GM23338 (cell line): ENCODE data around the gene FBLN1. TPM values are rescaled to one million over a fixed set of nuclear protein-coding genes. Genes with fewer than 3 reads are reported as not detected.

Source experiments
- ATAC-seq: fragments of 200-7000 bp; cut with Tn5 transposase; 3 replicates; pipeline ENCODE4 v1.9.1; 2020
- DNase-seq: peaks from one replicate; pipeline ENCODE4 v3.0.0-alpha.2; 2015; ENCODE audit warnings: low spot score
- H2AFZ ChIP-seq: fragments of 200-600 bp; sonication (generic); 2 replicates; pipeline ENCODE4 v1.8.0; 2016; ENCODE audit warnings: antibody characterized with exemption, mild to moderate bottlenecking, moderate library complexity
- H3F3A ChIP-seq: fragments of 200-600 bp; sonication (generic); replicated peaks from 2 replicates; pipeline ENCODE4 v1.8.0; 2017; ENCODE audit warnings: antibody characterized with exemption, mixed run types, low read depth
- H3K27ac ChIP-seq: fragments of 200-600 bp; sonication (generic); 2 replicates; pipeline ENCODE4 v1.6.1; 2016; ENCODE audit warnings: low read depth
- H3K27me3 ChIP-seq: fragments of 200-600 bp; sonication (generic); 2 replicates; pipeline ENCODE4 v1.8.0; 2016; ENCODE audit warnings: mild to moderate bottlenecking, mixed run types, moderate library complexity; ENCODE audit not compliant: insufficient read depth
- H3K36me3 ChIP-seq: fragments of 200-600 bp; sonication (generic); 2 replicates; pipeline ENCODE4 v1.8.0; 2016; ENCODE audit warnings: mild to moderate bottlenecking; ENCODE audit not compliant: insufficient read depth
- H3K4me1 ChIP-seq: fragments of 200-600 bp; sonication (generic); 2 replicates; pipeline ENCODE4 v1.8.0; 2016; ENCODE audit warnings: mild to moderate bottlenecking, moderate library complexity; ENCODE audit not compliant: insufficient read depth
- H3K4me2 ChIP-seq: fragments of 200-600 bp; sonication (generic); 2 replicates; pipeline ENCODE4 v1.7.1; 2017; ENCODE audit warnings: mixed run types
- H3K4me3 ChIP-seq: fragments of 200-600 bp; sonication (generic); 2 replicates; pipeline ENCODE4 v1.6.1; 2016; ENCODE audit warnings: mixed run types
- H3K79me2 ChIP-seq: fragments of 200-600 bp; sonication (generic); replicated peaks from 2 replicates; pipeline ENCODE4 v1.8.0; 2017; ENCODE audit warnings: mild to moderate bottlenecking; ENCODE audit not compliant: insufficient read depth
- H3K9me2 ChIP-seq: fragments of 200-600 bp; sonication (generic); 2 replicates; pipeline ENCODE4 v1.8.0; 2017; ENCODE audit not compliant: insufficient read depth
- H4K20me1 ChIP-seq: fragments of 200-600 bp; sonication (generic); replicated peaks from 2 replicates; pipeline ENCODE4 v1.8.0; 2017; ENCODE audit warnings: mild to moderate bottlenecking; ENCODE audit not compliant: insufficient read depth
- H3K27ac Mint-ChIP-seq: 2 replicates; pipeline ENCODE4 v1.8.0; 2020; ENCODE audit warnings: inconsistent platforms, mild to moderate bottlenecking, moderate library complexity, mixed read lengths
- H3K27me3 Mint-ChIP-seq: 3 replicates; pipeline ENCODE4 v1.8.0; 2022; ENCODE audit warnings: low read depth, mild to moderate bottlenecking, moderate library complexity, mixed read lengths, inconsistent platforms; ENCODE audit not compliant: insufficient read depth, poor library complexity
- H3K36me3 Mint-ChIP-seq: 3 replicates; pipeline ENCODE4 v1.8.0; 2021; ENCODE audit warnings: low read depth, mild to moderate bottlenecking, inconsistent platforms, moderate library complexity, mixed read lengths
- H3K4me1 Mint-ChIP-seq: 3 replicates; pipeline ENCODE4 v1.8.0; 2020; ENCODE audit warnings: mild to moderate bottlenecking, inconsistent platforms, mixed read lengths
- H3K4me3 Mint-ChIP-seq: 3 replicates; pipeline ENCODE4 v1.8.0; 2021; ENCODE audit warnings: moderate library complexity, mild to moderate bottlenecking, inconsistent platforms, mixed read lengths
- H3K9me3 Mint-ChIP-seq: 3 replicates; pipeline ENCODE4 v1.8.0; 2020; ENCODE audit warnings: moderate library complexity, mild to moderate bottlenecking, inconsistent platforms, mixed read lengths
- CREB1 ChIP-seq: fragments of 250-450 bp; sonication (Bioruptor Pico); IDR thresholded peaks from 2 replicates; pipeline ENCODE4 v1.5.0; 2020; ENCODE audit warnings: low read depth, mild to moderate bottlenecking, moderate library complexity
- EZH2 ChIP-seq: fragments of 200-600 bp; sonication (generic); IDR thresholded peaks from one replicate; pipeline ENCODE4 v1.8.0; 2017; ENCODE audit warnings: antibody characterized with exemption, mild to moderate bottlenecking, low read depth; ENCODE audit not compliant: unreplicated experiment
- EZH2phosphoT487 ChIP-seq: fragments of 200-600 bp; sonication (generic); IDR thresholded peaks from one replicate; pipeline ENCODE4 v1.8.1; 2018; ENCODE audit warnings: antibody characterized with exemption; ENCODE audit not compliant: unreplicated experiment
- JUNB ChIP-seq: IDR thresholded peaks from one replicate; pipeline ENCODE4 v1.6.1; 2016; ENCODE audit warnings: antibody characterized with exemption; ENCODE audit not compliant: unreplicated experiment
- NANOG ChIP-seq: IDR thresholded peaks from 2 replicates; pipeline ENCODE4 v1.6.1; 2016; ENCODE audit warnings: antibody characterized with exemption, borderline replicate concordance
- POLR2AphosphoS5 ChIP-seq: IDR thresholded peaks from 2 replicates; pipeline ENCODE4 v1.6.1; 2016; ENCODE audit warnings: antibody characterized with exemption, low read depth
- polyA plus RNA-seq: library from polyadenylated mRNA; unstranded; fragments of >200 nt; fragmentation: Nextera tagmentation; extraction: Ambion mirVana; gene quantifications from 2 replicates; pipeline ENCODE4 v1.2.1, GENCODE V29; 2016
- total RNA-seq: library from RNA; depleted of rRNA; stranded (reverse); fragments of >200 nt; shearing (Covaris generic); gene quantifications from 2 replicates; pipeline ENCODE4 v1.2.3, GENCODE V29; 2014
- TF ChIP-seq, protein P1 (sequence below): IDR thresholded peaks from one replicate; pipeline ENCODE4 v1.6.1; 2018; ENCODE audit warnings: antibody characterized with exemption; ENCODE audit not compliant: unreplicated experiment
- TF ChIP-seq, protein P2 (sequence below), 2 experiments: fragments of 200-600 bp in 1 of 2; sonication (generic) in 1 of 2; conservative IDR thresholded peaks; 2 replicates each; pipeline versions ENCODE4 v1.5.1 to v1.6.1; 2016 to 2017; ENCODE audit warnings: antibody characterized with exemption in 2 of 2, low read depth in 2 of 2, mild to moderate bottlenecking in 2 of 2, moderate library complexity in 1 of 2
- TF ChIP-seq, protein P3 (sequence below): fragments of 250-450 bp; sonication (Bioruptor Pico); IDR thresholded peaks from 2 replicates; pipeline ENCODE4 v1.5.0; 2020; ENCODE audit warnings: mild to moderate bottlenecking, moderate library complexity

FBLN1 gene
- total and polyA plus RNA-seq, 2 experiments from 2014 or later = 90.1 to 137 TPM

DNA sequence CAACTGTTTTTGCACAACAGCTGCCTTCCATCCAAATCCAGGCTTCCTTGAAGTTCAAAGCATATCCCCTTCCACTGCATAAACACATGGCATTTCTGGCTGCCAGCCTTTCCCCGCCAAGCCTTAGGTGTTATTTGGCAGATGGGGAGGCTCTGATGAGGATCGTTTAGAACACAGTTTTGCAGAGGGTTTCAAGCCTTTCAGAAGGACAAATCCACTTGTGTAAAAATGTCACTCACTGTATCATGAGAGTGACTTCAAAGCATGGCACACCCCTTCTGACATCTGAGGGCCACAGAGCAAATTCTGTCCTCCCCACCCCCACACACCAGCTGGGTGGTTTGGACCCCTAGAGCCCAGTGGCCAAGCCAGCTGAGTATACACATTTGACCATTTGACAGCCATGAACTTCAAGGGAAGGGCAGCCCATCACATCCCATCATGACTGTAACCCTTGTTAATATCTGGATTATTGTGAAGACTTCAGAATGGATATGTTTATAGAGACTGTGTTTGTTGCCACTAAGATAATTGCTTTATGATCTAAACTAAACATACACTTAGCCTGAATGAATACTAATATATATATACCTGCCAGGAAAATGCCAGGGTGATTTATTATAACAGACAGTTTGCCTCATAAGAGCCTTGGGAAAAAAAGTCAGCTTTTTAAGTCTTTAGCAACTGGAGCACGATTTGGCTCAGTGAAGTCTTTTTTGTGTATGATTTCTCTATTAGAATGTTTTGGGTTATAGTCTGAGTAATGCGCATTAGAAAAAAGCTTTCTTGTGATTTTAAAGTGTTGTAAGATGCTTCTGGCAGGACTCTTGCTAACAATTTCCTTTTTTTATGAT lies 31.9 kb downstream of the FBLN1 start:
- TF ChIP-seq, protein P1, sequence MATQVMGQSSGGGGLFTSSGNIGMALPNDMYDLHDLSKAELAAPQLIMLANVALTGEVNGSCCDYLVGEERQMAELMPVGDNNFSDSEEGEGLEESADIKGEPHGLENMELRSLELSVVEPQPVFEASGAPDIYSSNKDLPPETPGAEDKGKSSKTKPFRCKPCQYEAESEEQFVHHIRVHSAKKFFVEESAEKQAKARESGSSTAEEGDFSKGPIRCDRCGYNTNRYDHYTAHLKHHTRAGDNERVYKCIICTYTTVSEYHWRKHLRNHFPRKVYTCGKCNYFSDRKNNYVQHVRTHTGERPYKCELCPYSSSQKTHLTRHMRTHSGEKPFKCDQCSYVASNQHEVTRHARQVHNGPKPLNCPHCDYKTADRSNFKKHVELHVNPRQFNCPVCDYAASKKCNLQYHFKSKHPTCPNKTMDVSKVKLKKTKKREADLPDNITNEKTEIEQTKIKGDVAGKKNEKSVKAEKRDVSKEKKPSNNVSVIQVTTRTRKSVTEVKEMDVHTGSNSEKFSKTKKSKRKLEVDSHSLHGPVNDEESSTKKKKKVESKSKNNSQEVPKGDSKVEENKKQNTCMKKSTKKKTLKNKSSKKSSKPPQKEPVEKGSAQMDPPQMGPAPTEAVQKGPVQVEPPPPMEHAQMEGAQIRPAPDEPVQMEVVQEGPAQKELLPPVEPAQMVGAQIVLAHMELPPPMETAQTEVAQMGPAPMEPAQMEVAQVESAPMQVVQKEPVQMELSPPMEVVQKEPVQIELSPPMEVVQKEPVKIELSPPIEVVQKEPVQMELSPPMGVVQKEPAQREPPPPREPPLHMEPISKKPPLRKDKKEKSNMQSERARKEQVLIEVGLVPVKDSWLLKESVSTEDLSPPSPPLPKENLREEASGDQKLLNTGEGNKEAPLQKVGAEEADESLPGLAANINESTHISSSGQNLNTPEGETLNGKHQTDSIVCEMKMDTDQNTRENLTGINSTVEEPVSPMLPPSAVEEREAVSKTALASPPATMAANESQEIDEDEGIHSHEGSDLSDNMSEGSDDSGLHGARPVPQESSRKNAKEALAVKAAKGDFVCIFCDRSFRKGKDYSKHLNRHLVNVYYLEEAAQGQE = no peak
- TF ChIP-seq EZH2 = no peak
- TF ChIP-seq JUNB = no peak
- TF ChIP-seq CREB1 (CRISPR knock-in tag) = no peak
- no peak for TF ChIP-seq NANOG
- TF ChIP-seq, protein P2, sequence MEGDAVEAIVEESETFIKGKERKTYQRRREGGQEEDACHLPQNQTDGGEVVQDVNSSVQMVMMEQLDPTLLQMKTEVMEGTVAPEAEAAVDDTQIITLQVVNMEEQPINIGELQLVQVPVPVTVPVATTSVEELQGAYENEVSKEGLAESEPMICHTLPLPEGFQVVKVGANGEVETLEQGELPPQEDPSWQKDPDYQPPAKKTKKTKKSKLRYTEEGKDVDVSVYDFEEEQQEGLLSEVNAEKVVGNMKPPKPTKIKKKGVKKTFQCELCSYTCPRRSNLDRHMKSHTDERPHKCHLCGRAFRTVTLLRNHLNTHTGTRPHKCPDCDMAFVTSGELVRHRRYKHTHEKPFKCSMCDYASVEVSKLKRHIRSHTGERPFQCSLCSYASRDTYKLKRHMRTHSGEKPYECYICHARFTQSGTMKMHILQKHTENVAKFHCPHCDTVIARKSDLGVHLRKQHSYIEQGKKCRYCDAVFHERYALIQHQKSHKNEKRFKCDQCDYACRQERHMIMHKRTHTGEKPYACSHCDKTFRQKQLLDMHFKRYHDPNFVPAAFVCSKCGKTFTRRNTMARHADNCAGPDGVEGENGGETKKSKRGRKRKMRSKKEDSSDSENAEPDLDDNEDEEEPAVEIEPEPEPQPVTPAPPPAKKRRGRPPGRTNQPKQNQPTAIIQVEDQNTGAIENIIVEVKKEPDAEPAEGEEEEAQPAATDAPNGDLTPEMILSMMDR (conservative IDR thresholded peaks at IDR 0.05; ENCODE audit: low read depth in 2 of 2) = no peak
- TF ChIP-seq, protein P3, sequence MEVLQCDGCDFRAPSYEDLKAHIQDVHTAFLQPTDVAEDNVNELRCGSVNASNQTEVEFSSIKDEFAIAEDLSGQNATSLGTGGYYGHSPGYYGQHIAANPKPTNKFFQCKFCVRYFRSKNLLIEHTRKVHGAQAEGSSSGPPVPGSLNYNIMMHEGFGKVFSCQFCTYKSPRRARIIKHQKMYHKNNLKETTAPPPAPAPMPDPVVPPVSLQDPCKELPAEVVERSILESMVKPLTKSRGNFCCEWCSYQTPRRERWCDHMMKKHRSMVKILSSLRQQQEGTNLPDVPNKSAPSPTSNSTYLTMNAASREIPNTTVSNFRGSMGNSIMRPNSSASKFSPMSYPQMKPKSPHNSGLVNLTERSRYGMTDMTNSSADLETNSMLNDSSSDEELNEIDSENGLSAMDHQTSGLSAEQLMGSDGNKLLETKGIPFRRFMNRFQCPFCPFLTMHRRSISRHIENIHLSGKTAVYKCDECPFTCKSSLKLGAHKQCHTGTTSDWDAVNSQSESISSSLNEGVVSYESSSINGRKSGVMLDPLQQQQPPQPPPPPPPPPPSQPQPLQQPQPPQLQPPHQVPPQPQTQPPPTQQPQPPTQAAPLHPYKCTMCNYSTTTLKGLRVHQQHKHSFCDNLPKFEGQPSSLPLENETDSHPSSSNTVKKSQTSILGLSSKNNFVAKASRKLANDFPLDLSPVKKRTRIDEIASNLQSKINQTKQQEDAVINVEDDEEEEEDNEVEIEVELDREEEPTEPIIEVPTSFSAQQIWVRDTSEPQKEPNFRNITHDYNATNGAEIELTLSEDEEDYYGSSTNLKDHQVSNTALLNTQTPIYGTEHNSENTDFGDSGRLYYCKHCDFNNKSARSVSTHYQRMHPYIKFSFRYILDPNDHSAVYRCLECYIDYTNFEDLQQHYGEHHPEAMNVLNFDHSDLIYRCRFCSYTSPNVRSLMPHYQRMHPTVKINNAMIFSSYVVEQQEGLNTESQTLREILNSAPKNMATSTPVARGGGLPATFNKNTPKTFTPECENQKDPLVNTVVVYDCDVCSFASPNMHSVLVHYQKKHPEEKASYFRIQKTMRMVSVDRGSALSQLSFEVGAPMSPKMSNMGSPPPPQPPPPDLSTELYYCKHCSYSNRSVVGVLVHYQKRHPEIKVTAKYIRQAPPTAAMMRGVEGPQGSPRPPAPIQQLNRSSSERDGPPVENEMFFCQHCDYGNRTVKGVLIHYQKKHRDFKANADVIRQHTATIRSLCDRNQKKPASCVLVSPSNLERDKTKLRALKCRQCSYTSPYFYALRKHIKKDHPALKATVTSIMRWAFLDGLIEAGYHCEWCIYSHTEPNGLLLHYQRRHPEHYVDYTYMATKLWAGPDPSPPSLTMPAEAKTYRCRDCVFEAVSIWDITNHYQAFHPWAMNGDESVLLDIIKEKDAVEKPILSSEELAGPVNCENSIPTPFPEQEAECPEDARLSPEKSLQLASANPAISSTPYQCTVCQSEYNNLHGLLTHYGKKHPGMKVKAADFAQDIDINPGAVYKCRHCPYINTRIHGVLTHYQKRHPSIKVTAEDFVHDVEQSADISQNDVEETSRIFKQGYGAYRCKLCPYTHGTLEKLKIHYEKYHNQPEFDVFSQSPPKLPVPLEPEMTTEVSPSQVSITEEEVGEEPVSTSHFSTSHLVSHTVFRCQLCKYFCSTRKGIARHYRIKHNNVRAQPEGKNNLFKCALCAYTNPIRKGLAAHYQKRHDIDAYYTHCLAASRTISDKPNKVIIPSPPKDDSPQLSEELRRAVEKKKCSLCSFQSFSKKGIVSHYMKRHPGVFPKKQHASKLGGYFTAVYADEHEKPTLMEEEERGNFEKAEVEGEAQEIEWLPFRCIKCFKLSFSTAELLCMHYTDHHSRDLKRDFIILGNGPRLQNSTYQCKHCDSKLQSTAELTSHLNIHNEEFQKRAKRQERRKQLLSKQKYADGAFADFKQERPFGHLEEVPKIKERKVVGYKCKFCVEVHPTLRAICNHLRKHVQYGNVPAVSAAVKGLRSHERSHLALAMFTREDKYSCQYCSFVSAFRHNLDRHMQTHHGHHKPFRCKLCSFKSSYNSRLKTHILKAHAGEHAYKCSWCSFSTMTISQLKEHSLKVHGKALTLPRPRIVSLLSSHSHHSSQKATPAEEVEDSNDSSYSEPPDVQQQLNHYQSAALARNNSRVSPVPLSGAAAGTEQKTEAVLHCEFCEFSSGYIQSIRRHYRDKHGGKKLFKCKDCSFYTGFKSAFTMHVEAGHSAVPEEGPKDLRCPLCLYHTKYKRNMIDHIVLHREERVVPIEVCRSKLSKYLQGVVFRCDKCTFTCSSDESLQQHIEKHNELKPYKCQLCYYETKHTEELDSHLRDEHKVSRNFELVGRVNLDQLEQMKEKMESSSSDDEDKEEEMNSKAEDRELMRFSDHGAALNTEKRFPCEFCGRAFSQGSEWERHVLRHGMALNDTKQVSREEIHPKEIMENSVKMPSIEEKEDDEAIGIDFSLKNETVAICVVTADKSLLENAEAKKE = no peak
- TF ChIP-seq POLR2AphosphoS5 = no peak
- TF ChIP-seq EZH2phosphoT487 = no peak
- H3K4me2 ChIP-seq = no peak overlapping the region
- Mint-ChIP-seq H3K4me3 (no peak overlapping the region), H3K36me3 (peaks cover 55% of the 10 kb centered on the region), H3K27me3 (no peaks in the 10 kb centered on the region), H3K27ac (no peak overlapping the region), H3K9me3 (no peaks in the 10 kb centered on the region), H3K4me1 (peaks cover 5% of the 10 kb centered on the region; the same call in 2 of the 3 replicates)
- no peaks in the 10 kb centered on the region for H3K4me1 ChIP-seq
- no peak for DNase-seq
- H3K27ac ChIP-seq = no peak overlapping the region
- ATAC-seq = no peak
- peaks cover 16% of the 10 kb centered on the region for H3K36me3 ChIP-seq
- H3K27me3 ChIP-seq = no peaks in the 10 kb centered on the region
- H3F3A ChIP-seq = no peaks in the 10 kb centered on the region
- H4K20me1 ChIP-seq = peaks cover 8% of the 10 kb centered on the region; the same call in 1 of the 2 replicates
- no peak overlapping the region for H2AFZ ChIP-seq
- H3K9me2 ChIP-seq = no peaks in the 10 kb centered on the region
- H3K4me3 ChIP-seq = no peak overlapping the region
- H3K79me2 ChIP-seq = no peaks in the 10 kb centered on the region
